Measurements from ENCODE around the gene MXI1.

DNA sequence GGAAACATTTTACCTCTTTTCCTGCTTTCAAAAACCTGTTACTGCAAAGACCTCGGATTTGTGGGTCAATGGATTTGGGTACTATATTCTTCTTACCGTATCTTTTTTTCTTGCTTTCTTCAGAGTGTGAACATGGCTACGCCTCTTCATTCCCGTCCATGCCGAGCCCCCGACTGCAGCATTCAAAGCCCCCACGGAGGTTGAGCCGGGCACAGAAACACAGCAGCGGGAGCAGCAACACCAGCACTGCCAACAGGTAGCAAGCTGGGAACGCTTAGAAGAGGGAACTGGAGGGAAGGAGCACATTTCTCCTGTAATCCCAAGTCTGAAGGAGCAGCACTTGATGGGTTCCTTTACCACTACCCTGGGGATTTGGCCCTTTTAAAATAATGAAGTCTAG, 20.7 kb downstream of the MXI1 start:
- TF ChIP-seq, protein P1, sequence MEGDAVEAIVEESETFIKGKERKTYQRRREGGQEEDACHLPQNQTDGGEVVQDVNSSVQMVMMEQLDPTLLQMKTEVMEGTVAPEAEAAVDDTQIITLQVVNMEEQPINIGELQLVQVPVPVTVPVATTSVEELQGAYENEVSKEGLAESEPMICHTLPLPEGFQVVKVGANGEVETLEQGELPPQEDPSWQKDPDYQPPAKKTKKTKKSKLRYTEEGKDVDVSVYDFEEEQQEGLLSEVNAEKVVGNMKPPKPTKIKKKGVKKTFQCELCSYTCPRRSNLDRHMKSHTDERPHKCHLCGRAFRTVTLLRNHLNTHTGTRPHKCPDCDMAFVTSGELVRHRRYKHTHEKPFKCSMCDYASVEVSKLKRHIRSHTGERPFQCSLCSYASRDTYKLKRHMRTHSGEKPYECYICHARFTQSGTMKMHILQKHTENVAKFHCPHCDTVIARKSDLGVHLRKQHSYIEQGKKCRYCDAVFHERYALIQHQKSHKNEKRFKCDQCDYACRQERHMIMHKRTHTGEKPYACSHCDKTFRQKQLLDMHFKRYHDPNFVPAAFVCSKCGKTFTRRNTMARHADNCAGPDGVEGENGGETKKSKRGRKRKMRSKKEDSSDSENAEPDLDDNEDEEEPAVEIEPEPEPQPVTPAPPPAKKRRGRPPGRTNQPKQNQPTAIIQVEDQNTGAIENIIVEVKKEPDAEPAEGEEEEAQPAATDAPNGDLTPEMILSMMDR (IDR thresholded peaks at IDR 0.05): no peak
- TF ChIP-seq POLR2A (IDR thresholded peaks at IDR 0.05): no peak
